GM06990 (cell line): ENCODE data around the gene OSER1.
"Not testable (repeated sequence)": the region's sequence is repeated elsewhere in the genome, so short reads cannot be mapped to it uniquely, and the experiment has no call there.

Experiments
- DNase-seq: peaks from one replicate; pipeline ENCODE4 v3.0.0-alpha.2; 2011; ENCODE audit not compliant: insufficient read length; ENCODE audit errors: extremely low read depth
- H3K27me3 ChIP-seq: replicated peaks from 2 replicates; pipeline ENCODE4 v1.6.0; 2011; ENCODE audit warnings: low read length; ENCODE audit not compliant: control insufficient read depth, insufficient read depth
- H3K36me3 ChIP-seq: 2 replicates; pipeline ENCODE4 v1.5.1; 2011; ENCODE audit warnings: low read length; ENCODE audit not compliant: control insufficient read depth, insufficient read depth
- H3K4me3 ChIP-seq: replicated peaks from 2 replicates; pipeline ENCODE4 v1.5.1; 2011; ENCODE audit warnings: low read depth, mild to moderate bottlenecking, control low read depth, low read length
- TF ChIP-seq, protein P1 (sequence below): IDR thresholded peaks from 2 replicates; pipeline ENCODE4 v1.5.1; 2011; ENCODE audit warnings: low read length, control low read depth, mild to moderate bottlenecking, inconsistent platforms; ENCODE audit not compliant: insufficient read depth, poor library complexity, severe bottlenecking

The OSER1 gene

DNA sequence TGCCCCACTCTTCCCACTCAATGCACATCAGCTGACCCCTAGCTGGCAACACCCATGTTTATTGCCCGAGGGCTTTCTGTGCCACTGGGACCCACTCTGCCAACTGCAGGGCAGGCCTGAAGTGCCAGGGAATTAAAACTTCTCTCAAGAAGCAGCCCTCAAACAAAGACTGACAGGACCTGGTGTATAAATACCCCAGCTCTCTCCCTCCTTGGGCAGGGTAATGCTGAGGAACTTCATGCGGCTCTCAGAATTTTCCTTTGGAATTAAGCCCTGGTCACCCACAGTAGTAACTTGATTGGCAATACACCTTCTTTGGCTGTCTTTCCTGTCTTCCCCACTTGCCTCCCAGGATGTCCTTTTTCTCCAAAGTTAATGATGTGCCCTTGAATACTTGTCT, 31.2 kb upstream of the OSER1 start:
- TF ChIP-seq, protein P1, sequence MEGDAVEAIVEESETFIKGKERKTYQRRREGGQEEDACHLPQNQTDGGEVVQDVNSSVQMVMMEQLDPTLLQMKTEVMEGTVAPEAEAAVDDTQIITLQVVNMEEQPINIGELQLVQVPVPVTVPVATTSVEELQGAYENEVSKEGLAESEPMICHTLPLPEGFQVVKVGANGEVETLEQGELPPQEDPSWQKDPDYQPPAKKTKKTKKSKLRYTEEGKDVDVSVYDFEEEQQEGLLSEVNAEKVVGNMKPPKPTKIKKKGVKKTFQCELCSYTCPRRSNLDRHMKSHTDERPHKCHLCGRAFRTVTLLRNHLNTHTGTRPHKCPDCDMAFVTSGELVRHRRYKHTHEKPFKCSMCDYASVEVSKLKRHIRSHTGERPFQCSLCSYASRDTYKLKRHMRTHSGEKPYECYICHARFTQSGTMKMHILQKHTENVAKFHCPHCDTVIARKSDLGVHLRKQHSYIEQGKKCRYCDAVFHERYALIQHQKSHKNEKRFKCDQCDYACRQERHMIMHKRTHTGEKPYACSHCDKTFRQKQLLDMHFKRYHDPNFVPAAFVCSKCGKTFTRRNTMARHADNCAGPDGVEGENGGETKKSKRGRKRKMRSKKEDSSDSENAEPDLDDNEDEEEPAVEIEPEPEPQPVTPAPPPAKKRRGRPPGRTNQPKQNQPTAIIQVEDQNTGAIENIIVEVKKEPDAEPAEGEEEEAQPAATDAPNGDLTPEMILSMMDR = no peak
- no peak overlapping the region for H3K4me3 ChIP-seq
- H3K27me3 ChIP-seq = no peaks in the 10 kb centered on the region; the same call in 1 of the 2 replicates
- DNase-seq = no peak
- H3K36me3 ChIP-seq = no peaks in the 10 kb centered on the region

- not testable (repeated sequence) for H3K27me3 ChIP-seq, H3K36me3 ChIP-seq, H3K4me3 ChIP-seq, DNase-seq
These were observed 26.3 kb upstream of the OSER1 start for GRCh38 chr20:44236840-44237239.

DNA sequence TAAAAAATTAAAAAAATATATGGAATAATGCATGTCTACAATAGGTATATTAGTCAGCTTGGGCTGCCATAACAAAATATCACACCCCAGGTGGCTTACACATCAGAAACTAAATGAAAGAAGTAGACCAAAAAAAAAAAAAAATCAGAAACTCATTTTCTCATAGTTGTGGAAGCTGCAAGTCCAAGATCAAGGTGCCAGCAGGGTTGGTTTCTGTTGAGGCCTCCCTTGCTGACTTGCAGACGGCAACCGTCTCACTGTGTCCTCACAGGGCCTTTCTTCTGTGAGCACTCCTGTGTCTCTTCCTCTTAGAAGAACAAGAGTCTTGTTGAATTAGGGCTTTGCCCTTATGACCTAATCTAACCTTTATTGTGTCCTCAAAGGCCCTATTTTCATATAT, 25.1 kb upstream of the OSER1 start:
- no peaks in the 10 kb centered on the region for H3K36me3 ChIP-seq

GRCh38 chr20:44234566-44235317, 24.2 kb upstream of the OSER1 start:
- H3K4me3 ChIP-seq = no peak overlapping the region
- no peaks in the 10 kb centered on the region for H3K27me3 ChIP-seq
- H3K36me3 ChIP-seq = no peaks in the 10 kb centered on the region
- TF ChIP-seq, protein P1 = no peak
- DNase-seq = no peak

More for the DNA sequence above, 25.1 kb upstream of the OSER1 start:
- TF ChIP-seq, protein P1 = no peak
- DNase-seq = no peak
- Histone ChIP-seq H3K27me3 (no peaks in the 10 kb centered on the region), H3K4me3 (no peak overlapping the region)

GRCh38 chr20:44233436-44234016, 23.0 kb upstream of the OSER1 start:
- no peak for DNase-seq
- no peaks in the 10 kb centered on the region for H3K36me3 ChIP-seq

DNA sequence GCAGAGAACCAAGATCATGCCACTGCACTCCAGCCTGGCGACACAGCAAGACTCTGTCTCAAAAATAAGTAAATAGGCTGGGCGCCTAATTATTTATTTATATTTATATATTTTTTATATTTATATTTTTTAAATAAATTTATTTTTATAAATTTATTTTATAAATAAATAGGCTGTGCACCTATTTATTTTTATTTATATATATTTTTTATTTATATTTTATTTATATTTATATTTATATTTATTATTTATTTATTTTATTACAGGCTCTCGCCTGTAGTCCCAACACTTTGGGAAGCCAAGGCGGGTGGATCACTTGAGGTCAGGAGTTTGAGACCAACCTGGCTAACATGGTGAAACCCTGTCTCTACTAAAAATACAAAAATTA, 21.9 kb upstream of the OSER1 start:
- DNase-seq, H3K4me3 ChIP-seq, H3K27me3 ChIP-seq, H3K36me3 ChIP-seq: not testable (repeated sequence)

More at GRCh38 chr20:44233436-44234016, 23.0 kb upstream of the OSER1 start:
- Histone ChIP-seq H3K27me3 (no peaks in the 10 kb centered on the region), H3K4me3 (no peak overlapping the region)
- TF ChIP-seq, protein P1 = no peak
